Calu3 (cell line): Measurements from ENCODE around the gene FGFR1OP2. TPM values are rescaled to one million over a fixed set of nuclear protein-coding genes. Genes with fewer than 3 reads are reported as not detected.

ENCODE experiments used
- BruUV-seq: library from RNA; stranded (reverse); fragments of 400-500 nt; replicated peaks from 2 replicates; lab custom pipeline; 2021; lab: Mats Ljungman, UMichigan
- CTCF ChIA-PET: fragments of 300-600 bp; sonication (Branson Sonifier 250); formaldehyde crosslinking; loops from one replicate; lab custom pipeline; 2022; ENCODE audit warnings: antibody characterized with exemption; lab: Charles Lee
- DNase-seq: peaks from one replicate; pipeline ENCODE4 v3.0.0; 2022
- H3K27ac Mint-ChIP-seq: one replicate; pipeline ENCODE4 v1.8.0; 2022; ENCODE audit warnings: mixed read lengths; ENCODE audit not compliant: unreplicated experiment
- H3K27me3 Mint-ChIP-seq: one replicate; pipeline ENCODE4 v1.8.0; 2022; ENCODE audit warnings: mixed read lengths; ENCODE audit not compliant: unreplicated experiment
- H3K36me3 Mint-ChIP-seq: one replicate; pipeline ENCODE4 v1.8.0; 2022; ENCODE audit warnings: mild to moderate bottlenecking, moderate library complexity, mixed read lengths; ENCODE audit not compliant: insufficient read depth, unreplicated experiment
- H3K4me1 Mint-ChIP-seq: one replicate; pipeline ENCODE4 v1.8.0; 2022; ENCODE audit warnings: mild to moderate bottlenecking, low read depth, mixed read lengths; ENCODE audit not compliant: unreplicated experiment
- H3K4me3 Mint-ChIP-seq: one replicate; pipeline ENCODE4 v1.8.0; 2022; ENCODE audit warnings: mild to moderate bottlenecking, low read depth, moderate library complexity, mixed read lengths; ENCODE audit not compliant: unreplicated experiment
- H3K9me3 Mint-ChIP-seq: one replicate; pipeline ENCODE4 v1.8.0; 2022; ENCODE audit warnings: low read depth, mixed read lengths; ENCODE audit not compliant: unreplicated experiment
- CTCF ChIP-seq: fragments of 200-600 bp; IDR thresholded peaks from one replicate; pipeline ENCODE4 v1.8.0; 2022; ENCODE audit warnings: antibody characterized with exemption; ENCODE audit not compliant: unreplicated experiment
- intact Hi-C: fragments of 100-400 bp; cut with micrococcal nuclease; formaldehyde crosslinking; loops from one replicate; pipeline ENCODE4 v1.10.0; 2022; ENCODE audit not compliant: unreplicated experiment
- total RNA-seq: library from RNA; stranded (reverse); gene quantifications from 2 replicates; pipeline ENCODE4 v1.2.3, GENCODE V29; 2022

FGFR1OP2 gene
- total RNA-seq, 1 experiment from 2014 or later = 37.5 TPM

- DNase-seq = no peak
- H3K4me1 Mint-ChIP-seq = peaks cover 18% of the 10 kb centered on the region
- H3K36me3 Mint-ChIP-seq = peaks cover 12% of the 10 kb centered on the region
- TF ChIP-seq CTCF = peak; percentile 39
- intact Hi-C loops = loop anchor here (2.0 kb wide), 3 partner anchors 97 to 287 kb away; no protein-coding TSS in a partner anchor
- H3K27me3 Mint-ChIP-seq = no peaks in the 10 kb centered on the region
- no peak overlapping the region for H3K4me3 Mint-ChIP-seq
- no peaks in the 10 kb centered on the region for H3K9me3 Mint-ChIP-seq
- CTCF ChIA-PET = interaction anchor here (0.6 to 2.6 kb wide), 10 partner anchors 9 to 291 kb away, joined by 3 to 29 read pairs (median 4); partner anchors contain the start of gene STK38L
- BruUV-seq = no TSS peak
- H3K27ac Mint-ChIP-seq = no peak overlapping the region
Observed at GRCh38 chr12:27015730-27016076, 77.4 kb downstream of the FGFR1OP2 start.

Other genes starting within 250 kb of the FGFR1OP2 start
- gene ITPR2, start 105.3 kb upstream of the FGFR1OP2 start, total RNA-seq = 2.5 and 4.4 TPM in 2 replicates
- 35.0 and 36.3 TPM in 2 replicates for gene INTS13, start 489 bp upstream of the FGFR1OP2 start, total RNA-seq
- 62.1 and 70.0 TPM in 2 replicates for gene TM7SF3, start 75.9 kb downstream of the FGFR1OP2 start, total RNA-seq
- gene MED21, start 84.1 kb downstream of the FGFR1OP2 start, total RNA-seq = 41.6 and 44.3 TPM in 2 replicates
- gene C12orf71, start 144.1 kb downstream of the FGFR1OP2 start, total RNA-seq = not detected in 2 replicates